Large intestine (tissue), 3 donors: ENCODE data around the gene KANSL2. TPM values are rescaled to one million over a fixed set of nuclear protein-coding genes. Genes with fewer than 3 reads are reported as not detected.
"Not testable (repeated sequence)": the region's sequence is repeated elsewhere in the genome, so short reads cannot be mapped to it uniquely, and the experiment has no call there.

Experiments
- DNase-seq, 2 donors: peaks; one replicate each; pipeline versions ENCODE4 v3.0.0 to v3.0.0-alpha.2; 2013
- H3K27ac ChIP-seq: one replicate; pipeline ENCODE4 v1.5.1; 2013; ENCODE audit warnings: low read length
- H3K27me3 ChIP-seq: 2 replicates; pipeline ENCODE4 v1.6.1; 2013; ENCODE audit warnings: low read length; ENCODE audit not compliant: control insufficient read depth, insufficient read depth
- H3K36me3 ChIP-seq: 2 replicates; pipeline ENCODE4 v1.6.1; 2013; ENCODE audit warnings: low read length; ENCODE audit not compliant: control insufficient read depth, insufficient read depth
- H3K4me1 ChIP-seq: one replicate; pipeline ENCODE4 v1.6.1; 2013; ENCODE audit warnings: low read length; ENCODE audit not compliant: control insufficient read depth, insufficient read depth
- H3K4me3 ChIP-seq: one replicate; pipeline ENCODE4 v1.5.1; 2013; ENCODE audit warnings: low read length
- H3K9me3 ChIP-seq: one replicate; pipeline ENCODE4 v1.6.1; 2013; ENCODE audit warnings: mild to moderate bottlenecking, low read depth, low read length, moderate library complexity; ENCODE audit not compliant: control insufficient read depth
- WGBS: methylation state at CpG from one replicate; pipeline ENCODE4 v1.1.5; 2013; ENCODE audit warnings: low lambda C conversion rate; ENCODE audit not compliant: insufficient coverage; 5-methylcytosine and 5-hydroxymethylcytosine counted together
- polyA plus RNA-seq: library from polyadenylated mRNA; unstranded; fragments of 120-200 nt; gene quantifications from one replicate; pipeline ENCODE4 v1.2.1, GENCODE V29; 2013

Gene KANSL2
- polyA plus RNA-seq, 1 donor, result 33.8 TPM

DNA sequence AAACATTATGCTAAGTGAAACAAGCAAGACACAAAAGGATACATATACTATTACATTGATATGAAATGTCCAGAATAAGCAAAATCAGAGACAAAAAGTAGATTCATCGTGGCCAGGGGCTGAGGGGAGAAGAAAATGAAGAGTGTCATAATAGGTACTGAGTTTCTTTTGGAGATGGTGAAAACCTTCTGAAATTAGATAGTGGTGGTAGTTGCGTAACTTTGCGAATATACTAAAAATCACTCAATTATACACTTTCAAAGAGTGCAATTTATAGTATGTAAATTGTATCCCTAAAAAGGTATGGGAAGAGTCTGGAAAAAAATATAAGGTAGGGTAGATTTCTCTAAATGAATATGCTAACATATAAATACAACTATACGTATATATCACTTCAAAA is 22.2 kb downstream of the KANSL2 start:
- H3K36me3 ChIP-seq, result peaks cover 65% of the 10 kb centered on the region
- no peak overlapping the region for H3K4me3 ChIP-seq
- H3K27ac ChIP-seq, result no peak overlapping the region
- no peaks in the 10 kb centered on the region for H3K9me3 ChIP-seq
- H3K4me1 ChIP-seq, result no peaks in the 10 kb centered on the region
- 100% methylated on average over 1 of the region's 4 CpGs for WGBS
- no peaks in the 10 kb centered on the region for H3K27me3 ChIP-seq
- no peak for DNase-seq

DNA sequence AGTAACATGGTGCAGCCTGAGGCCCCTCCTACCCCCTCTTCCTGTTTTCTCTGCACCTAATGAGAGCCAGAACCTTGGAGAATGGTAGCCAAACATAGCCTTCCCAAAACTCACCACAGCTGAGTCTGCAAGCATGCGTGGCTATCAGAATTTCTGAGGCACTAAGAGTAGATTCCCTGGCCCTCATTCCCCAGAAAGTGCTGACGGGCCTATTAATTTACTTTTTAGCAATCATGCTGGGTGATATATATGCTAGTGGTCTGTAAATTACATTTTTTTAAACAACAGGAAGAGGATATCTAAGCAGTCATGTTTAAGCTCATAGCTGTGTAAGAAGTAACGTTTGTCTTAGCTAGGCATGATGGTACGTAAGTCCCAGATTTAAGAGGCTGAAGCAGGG is 30.4 kb downstream of the KANSL2 start:
- peaks cover 51% of the 10 kb centered on the region for H3K36me3 ChIP-seq
- WGBS, result 100% methylated on average over 2 of the region's 4 CpGs
- DNase-seq, result no peak

DNA sequence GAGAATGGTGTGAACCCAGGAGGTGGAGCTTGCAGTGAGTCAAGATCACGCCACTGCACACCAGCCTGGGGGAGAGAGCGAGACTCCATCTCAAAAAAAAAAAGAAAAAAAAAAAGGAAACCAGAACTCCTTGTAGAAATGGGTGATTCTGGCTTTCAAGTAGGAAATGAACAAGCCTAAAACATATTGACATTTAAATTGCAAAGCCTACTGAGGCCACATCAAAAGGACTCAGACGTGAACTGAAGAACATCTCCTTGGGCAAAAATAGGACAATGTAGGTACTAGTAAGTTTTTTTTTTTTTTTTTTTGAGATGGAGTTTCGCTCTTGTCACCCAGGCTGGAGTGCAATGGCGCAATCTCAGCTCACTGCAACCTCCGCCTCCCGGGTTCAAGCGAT is 36.7 kb downstream of the KANSL2 start:
- H3K27ac ChIP-seq, H3K4me3 ChIP-seq, DNase-seq, H3K27me3 ChIP-seq, H3K4me1 ChIP-seq: not testable (repeated sequence)
- Histone ChIP-seq H3K9me3 (peaks cover 14% of the 10 kb centered on the region), H3K36me3 (peaks cover 12% of the 10 kb centered on the region)
- no CpG with 5 or more reads among the region's 8 CpGs for WGBS

More for the DNA sequence above, 30.4 kb downstream of the KANSL2 start:
- Histone ChIP-seq H3K27ac (no peak overlapping the region), H3K27me3 (no peaks in the 10 kb centered on the region), H3K4me1 (no peaks in the 10 kb centered on the region), H3K9me3 (no peaks in the 10 kb centered on the region), H3K4me3 (no peak overlapping the region)

DNA sequence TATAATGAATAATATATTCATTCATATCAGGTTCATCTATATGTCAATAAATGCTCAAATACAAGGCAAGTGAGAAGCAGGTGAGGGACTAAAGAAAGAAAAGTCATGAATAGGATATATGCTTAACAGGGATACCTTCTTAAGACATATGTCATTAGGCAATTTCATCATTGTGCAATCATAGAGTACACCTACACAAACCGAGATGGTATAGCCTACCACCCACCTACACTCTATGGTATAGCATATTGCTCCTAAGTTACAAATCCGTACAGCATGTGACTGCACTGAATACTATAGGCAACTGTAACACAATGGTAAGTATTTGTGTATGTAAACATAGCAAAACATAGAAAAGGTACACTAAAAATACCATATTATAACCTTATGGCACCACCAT is 39.0 kb downstream of the KANSL2 start:
- peaks cover 5% of the 10 kb centered on the region for H3K36me3 ChIP-seq
- no CpG with 5 or more reads among the region's 2 CpGs for WGBS
- no peaks in the 10 kb centered on the region for H3K27me3 ChIP-seq
- no peaks in the 10 kb centered on the region for H3K4me1 ChIP-seq
- H3K27ac ChIP-seq, result no peak overlapping the region
- no peak for DNase-seq
- H3K9me3 ChIP-seq, result peaks cover 14% of the 10 kb centered on the region
- H3K4me3 ChIP-seq, result no peak overlapping the region

DNA sequence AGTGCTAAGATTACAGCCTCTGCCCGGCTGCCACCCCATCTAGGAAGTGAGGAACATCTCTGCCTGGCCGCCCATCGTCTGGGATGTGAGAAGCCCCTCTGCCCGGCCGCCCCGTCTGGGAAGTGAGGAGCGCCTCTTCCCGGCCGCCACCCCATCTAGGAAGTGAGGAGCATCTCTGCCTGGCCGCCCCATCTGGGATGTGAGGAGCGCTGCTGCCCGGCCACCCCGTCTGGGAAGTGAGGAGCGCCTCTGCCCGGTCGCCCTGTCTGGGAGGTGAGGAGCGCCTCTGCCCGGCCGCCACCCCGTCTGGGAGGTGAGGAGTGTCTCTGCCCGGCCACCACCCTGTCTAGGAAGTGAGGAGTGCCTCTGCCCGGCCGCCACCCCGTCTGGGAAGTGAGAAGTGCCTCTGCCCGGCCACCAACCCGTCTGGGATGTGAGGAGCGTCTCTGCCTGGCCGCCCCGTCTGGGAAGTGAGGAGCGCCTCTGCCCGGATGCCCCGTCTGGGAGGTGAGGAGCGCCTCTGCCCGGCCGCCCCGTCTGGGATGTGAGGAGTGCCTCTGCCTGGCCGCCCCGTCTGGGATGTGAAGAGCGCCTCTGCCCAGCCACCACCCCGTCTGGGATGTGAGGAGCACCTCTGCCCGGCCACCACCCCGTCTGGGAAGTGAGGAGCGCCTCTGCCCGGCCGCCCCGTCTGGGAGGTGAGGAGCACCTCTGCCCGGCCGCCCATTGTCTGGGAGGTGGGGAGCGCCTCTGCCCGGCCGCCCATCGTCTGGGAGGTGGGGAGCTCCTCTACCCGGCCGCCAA is 40.1 kb downstream of the KANSL2 start:
- not testable (repeated sequence) for H3K4me3 ChIP-seq, H3K4me1 ChIP-seq, H3K27ac ChIP-seq, DNase-seq, H3K36me3 ChIP-seq, H3K27me3 ChIP-seq
- WGBS, result 100% methylated on average over 1 of the region's 54 CpGs
- peaks cover 14% of the 10 kb centered on the region for H3K9me3 ChIP-seq

DNA sequence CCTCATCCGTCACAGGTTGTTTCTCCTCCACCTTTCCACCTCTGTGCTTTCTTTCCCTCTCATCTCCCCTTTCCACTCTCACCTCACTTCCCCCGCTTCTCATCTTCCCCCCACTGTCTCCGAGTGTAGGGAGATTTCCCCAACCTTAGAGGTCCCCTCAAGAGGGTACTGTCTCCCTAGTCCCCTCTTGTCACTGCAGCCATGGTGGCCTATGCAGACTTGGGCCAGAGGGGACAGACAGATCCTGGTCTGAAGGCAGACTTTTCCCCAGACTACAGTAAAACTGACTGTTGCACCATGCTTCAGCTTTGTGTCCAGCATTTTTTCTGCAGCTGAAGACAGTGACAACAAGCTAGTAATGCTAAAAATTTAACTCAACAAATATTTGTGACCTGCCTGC is 41.2 kb downstream of the KANSL2 start:
- WGBS, result 80% methylated on average over 1 of the region's 3 CpGs
- no peak for DNase-seq
- H3K36me3 ChIP-seq, result peaks cover 2% of the 10 kb centered on the region

DNA sequence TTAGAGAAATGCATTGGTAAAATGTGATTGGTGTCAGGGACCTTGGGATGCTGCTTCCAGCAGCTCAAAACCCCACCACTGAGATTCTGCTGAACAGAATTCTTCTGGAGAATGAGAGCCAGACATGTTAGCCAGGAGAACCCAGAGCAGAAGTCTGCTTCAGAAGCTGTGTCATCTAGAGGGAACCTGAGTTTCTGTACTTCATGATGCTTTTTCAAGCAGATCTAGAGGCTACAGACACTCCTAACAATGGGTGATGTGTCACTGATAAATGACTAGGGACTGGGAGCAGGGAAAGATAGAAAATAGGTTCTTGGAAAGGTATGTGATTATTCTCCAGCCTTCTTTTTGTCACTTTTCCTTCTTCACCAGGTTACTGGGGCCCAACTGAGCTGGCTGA is 41.6 kb downstream of the KANSL2 start:
- Histone ChIP-seq H3K9me3 (peaks cover 14% of the 10 kb centered on the region), H3K36me3 (peaks cover 2% of the 10 kb centered on the region), H3K4me3 (no peak overlapping the region), H3K27ac (no peak overlapping the region), H3K27me3 (no peaks in the 10 kb centered on the region), H3K4me1 (no peaks in the 10 kb centered on the region)
- DNase-seq, result no peak

More for the DNA sequence above, 41.2 kb downstream of the KANSL2 start:
- Histone ChIP-seq H3K9me3 (peaks cover 14% of the 10 kb centered on the region), H3K27me3 (no peaks in the 10 kb centered on the region), H3K27ac (no peak overlapping the region), H3K4me3 (no peak overlapping the region), H3K4me1 (no peaks in the 10 kb centered on the region)

DNA sequence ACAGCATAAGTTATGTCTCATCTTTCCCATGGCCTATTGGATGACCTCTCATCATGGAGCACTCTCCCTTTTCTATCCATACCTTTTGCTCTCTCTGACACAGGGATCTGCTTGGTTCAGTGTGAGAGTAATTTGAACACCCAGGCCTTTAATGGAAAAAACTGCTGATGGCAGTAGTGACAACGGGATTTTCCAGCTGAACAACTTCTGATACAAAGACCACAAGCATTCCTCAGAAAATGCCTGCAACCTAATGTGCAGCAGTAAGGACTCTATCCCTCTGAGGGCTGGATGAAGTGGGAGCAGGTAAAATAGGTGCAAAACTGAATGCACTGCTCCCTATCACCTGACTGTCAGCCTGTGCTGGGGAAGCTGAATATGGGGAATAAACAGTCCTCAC is 51.0 kb downstream of the KANSL2 start:
- DNase-seq, result no peak
- Histone ChIP-seq H3K4me1 (no peaks in the 10 kb centered on the region), H3K9me3 (no peaks in the 10 kb centered on the region), H3K4me3 (no peak overlapping the region), H3K27ac (no peak overlapping the region), H3K36me3 (no peaks in the 10 kb centered on the region), H3K27me3 (peaks cover 18% of the 10 kb centered on the region)
- WGBS, result no CpG with 5 or more reads among the region's 1 CpG

DNA sequence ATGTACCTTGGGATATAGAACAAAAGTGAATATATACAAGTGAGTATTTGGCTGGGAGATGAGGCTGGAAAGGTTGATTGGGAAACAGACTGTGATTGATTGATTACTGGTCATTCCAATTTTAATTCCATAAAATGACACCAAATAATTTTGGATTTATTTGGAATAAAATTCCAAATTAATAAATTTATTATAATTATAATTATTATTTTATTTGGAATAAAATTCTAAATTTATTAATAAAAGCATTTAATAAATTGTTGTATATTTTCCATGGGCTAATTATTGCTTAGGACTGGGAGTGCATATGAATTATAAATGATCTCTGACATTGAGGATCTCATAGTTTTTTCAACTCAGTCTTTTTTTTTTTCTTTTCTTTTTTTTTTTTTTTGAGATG is 51.7 kb downstream of the KANSL2 start:
- Histone ChIP-seq H3K36me3 (no peaks in the 10 kb centered on the region), H3K27ac (no peak overlapping the region), H3K4me1 (no peaks in the 10 kb centered on the region), H3K9me3 (no peaks in the 10 kb centered on the region), H3K27me3 (peaks cover 18% of the 10 kb centered on the region), H3K4me3 (no peak overlapping the region)
- DNase-seq, result no peak

DNA sequence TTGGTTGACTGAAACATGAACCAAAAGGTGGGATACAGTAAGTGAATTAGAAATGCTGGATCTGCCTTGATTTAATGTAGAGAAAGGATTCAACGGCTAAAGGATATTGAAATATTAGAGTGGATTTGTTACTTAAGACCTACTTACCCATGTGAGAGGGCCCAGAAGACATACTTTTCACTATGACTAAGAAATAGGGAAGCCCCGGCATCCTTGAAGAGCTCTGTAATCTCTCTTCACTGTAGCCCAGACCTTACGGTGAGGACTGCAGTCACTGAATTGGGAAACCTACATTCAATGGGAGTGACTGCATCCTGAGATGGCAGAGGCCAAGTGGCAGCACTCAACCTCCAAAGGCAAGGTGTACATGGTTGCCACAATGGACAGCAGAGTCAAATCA is 52.5 kb downstream of the KANSL2 start:
- WGBS, result no CpG with 5 or more reads among the region's 3 CpGs
- Histone ChIP-seq H3K36me3 (no peaks in the 10 kb centered on the region), H3K27me3 (peaks cover 18% of the 10 kb centered on the region), H3K9me3 (no peaks in the 10 kb centered on the region), H3K27ac (no peak overlapping the region), H3K4me3 (no peak overlapping the region), H3K4me1 (no peaks in the 10 kb centered on the region)
- DNase-seq, result no peak

DNA sequence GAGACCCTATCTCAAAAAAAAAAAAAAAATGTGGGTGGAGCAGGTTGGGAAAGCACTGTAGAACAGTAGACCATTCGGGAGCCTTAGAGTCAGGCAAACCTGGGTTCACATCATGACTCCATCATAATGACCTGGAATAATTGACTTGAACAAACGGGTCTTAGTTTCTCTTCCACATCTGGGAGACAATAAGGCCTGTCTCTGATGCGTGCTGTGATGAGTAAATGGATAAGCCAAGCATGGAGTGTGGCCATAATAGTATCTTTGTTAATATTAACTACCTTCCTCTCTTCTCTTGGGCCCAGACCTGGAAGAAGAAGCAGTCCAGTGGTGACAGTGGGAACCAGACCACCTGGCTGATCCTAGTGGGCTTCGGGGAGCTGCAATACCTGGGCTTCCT is 54.5 kb downstream of the KANSL2 start:
- Histone ChIP-seq H3K27ac (no peak overlapping the region), H3K4me1 (no peaks in the 10 kb centered on the region), H3K36me3 (no peaks in the 10 kb centered on the region), H3K27me3 (peaks cover 18% of the 10 kb centered on the region), H3K9me3 (no peaks in the 10 kb centered on the region), H3K4me3 (no peak overlapping the region)
- DNase-seq, result no peak
- 89% methylated on average over 3 of the region's 4 CpGs for WGBS
